BLaER1 (cell line): ENCODE data around the gene KDM3B.

ENCODE experiments used
- H3K27ac ChIP-seq: shearing (Covaris generic); formaldehyde crosslinking; 2 replicates; pipeline ENCODE4 v1.8.1; 2022
- H3K27me3 ChIP-seq: shearing (Covaris generic); formaldehyde crosslinking; 2 replicates; pipeline ENCODE4 v1.8.1; 2022
- H3K36me3 ChIP-seq: shearing (Covaris generic); formaldehyde crosslinking; 2 replicates; pipeline ENCODE4 v1.8.1; 2022
- H3K4me1 ChIP-seq: shearing (Covaris generic); formaldehyde crosslinking; 2 replicates; pipeline ENCODE4 v1.8.1; 2022
- H3K4me2 ChIP-seq: shearing (Covaris generic); formaldehyde crosslinking; 2 replicates; pipeline ENCODE4 v1.8.1; 2022
- H3K4me3 ChIP-seq: shearing (Covaris generic); formaldehyde crosslinking; 2 replicates; pipeline ENCODE4 v1.8.1; 2022
- H3K9ac ChIP-seq: shearing (Covaris generic); formaldehyde crosslinking; 2 replicates; pipeline ENCODE4 v1.8.1; 2022
- H3K9me3 ChIP-seq: shearing (Covaris generic); formaldehyde crosslinking; 2 replicates; pipeline ENCODE4 v1.8.1; 2022
- H4K20me1 ChIP-seq: shearing (Covaris generic); formaldehyde crosslinking; 2 replicates; pipeline ENCODE4 v1.8.1; 2022
- Cebpa-rat ChIP-seq: shearing (Covaris generic); IDR thresholded peaks from 2 replicates; pipeline ENCODE4 v1.8.1; 2022

KDM3B gene

GRCh38 chr5:138435943-138436342 is 83.5 kb downstream of the KDM3B start:
- Histone ChIP-seq H3K36me3 (peaks cover 67% of the 10 kb centered on the region), H3K9me3 (no peaks in the 10 kb centered on the region), H3K27ac (no peak overlapping the region), H3K9ac (no peak overlapping the region), H4K20me1 (peaks cover 17% of the 10 kb centered on the region), H3K4me2 (no peak overlapping the region), H3K4me1 (peaks cover 26% of the 10 kb centered on the region), H3K4me3 (no peak overlapping the region), H3K27me3 (no peaks in the 10 kb centered on the region)
- TF ChIP-seq Cebpa-rat, result no peak

GRCh38 chr5:138438003-138438723 is 85.7 kb downstream of the KDM3B start:
- peaks cover 17% of the 10 kb centered on the region for H4K20me1 ChIP-seq
- peak overlapping the region; percentile 70 for H3K4me3 ChIP-seq
- H3K27me3 ChIP-seq, result no peaks in the 10 kb centered on the region
- peaks cover 26% of the 10 kb centered on the region for H3K4me1 ChIP-seq
- H3K9me3 ChIP-seq, result no peaks in the 10 kb centered on the region
- peak overlapping the region; percentile 73 for H3K9ac ChIP-seq
- H3K4me2 ChIP-seq, result peak overlapping the region; percentile 89
- no peak for TF ChIP-seq Cebpa-rat
- 0 out of 2 replicates have a peak overlapping the region, but pooled peaks have one; percentile 35 for H3K27ac ChIP-seq
- peaks cover 45% of the 10 kb centered on the region for H3K36me3 ChIP-seq

- Histone ChIP-seq H3K4me3 (peak within 1 kb of the TSS; percentile 70), H3K27ac (peak within 1 kb of the TSS; percentile 35; the same call in 1 of the 2 replicates), H3K27me3 (no peaks in the 10 kb centered on the region), H3K4me1 (peaks cover 26% of the 10 kb centered on the region), H4K20me1 (peaks cover 17% of the 10 kb centered on the region), H3K4me2 (peak within 1 kb of the TSS; percentile 89), H3K9me3 (no peaks in the 10 kb centered on the region), H3K9ac (peak within 1 kb of the TSS; percentile 73), H3K36me3 (peaks cover 38% of the 10 kb centered on the region)
- no peak for TF ChIP-seq Cebpa-rat
Measured at GRCh38 chr5:138438724-138439476, 86.4 kb downstream of the KDM3B start, which contains the start of gene REEP2. REEP2 (plus strand) TSS chr5:138439057; CDS start chr5:138439209, 152 bp downstream.

- Histone ChIP-seq H4K20me1 (peaks cover 17% of the 10 kb centered on the region), H3K4me1 (peaks cover 26% of the 10 kb centered on the region), H3K4me3 (peak overlapping the region; percentile 70), H3K4me2 (peak overlapping the region; percentile 89), H3K27me3 (no peaks in the 10 kb centered on the region), H3K9me3 (no peaks in the 10 kb centered on the region), H3K27ac (peak overlapping the region; percentile 35; the same call in 1 of the 2 replicates), H3K36me3 (peaks cover 31% of the 10 kb centered on the region), H3K9ac (peak overlapping the region; percentile 73)
- no peak for TF ChIP-seq Cebpa-rat
Measured at GRCh38 chr5:138439477-138440158, 87.1 kb downstream of the KDM3B start.

- Histone ChIP-seq H3K4me1 (peaks cover 26% of the 10 kb centered on the region), H3K4me2 (peak overlapping the region; percentile 89), H3K27me3 (no peaks in the 10 kb centered on the region), H3K27ac (no peak overlapping the region), H3K36me3 (peaks cover 23% of the 10 kb centered on the region), H4K20me1 (peaks cover 17% of the 10 kb centered on the region), H3K9ac (peak overlapping the region; percentile 73; the same call in 1 of the 2 replicates), H3K9me3 (no peaks in the 10 kb centered on the region), H3K4me3 (no peak overlapping the region)
- TF ChIP-seq Cebpa-rat, result no peak
Measured at GRCh38 chr5:138440159-138441073, 87.9 kb downstream of the KDM3B start.

GRCh38 chr5:138441221-138441620 is 88.7 kb downstream of the KDM3B start:
- H4K20me1 ChIP-seq, result peaks cover 17% of the 10 kb centered on the region
- H3K27me3 ChIP-seq, result no peaks in the 10 kb centered on the region
- no peak overlapping the region for H3K4me2 ChIP-seq
- TF ChIP-seq Cebpa-rat, result no peak
- H3K36me3 ChIP-seq, result peaks cover 15% of the 10 kb centered on the region; the same call in 1 of the 2 replicates
- H3K9ac ChIP-seq, result no peak overlapping the region
- H3K4me1 ChIP-seq, result peaks cover 26% of the 10 kb centered on the region
- H3K27ac ChIP-seq, result no peak overlapping the region
- no peak overlapping the region for H3K4me3 ChIP-seq
- H3K9me3 ChIP-seq, result no peaks in the 10 kb centered on the region

GRCh38 chr5:138444078-138444773 is 91.7 kb downstream of the KDM3B start:
- no peak overlapping the region for H3K4me2 ChIP-seq
- H3K4me1 ChIP-seq, result peaks cover 11% of the 10 kb centered on the region
- TF ChIP-seq Cebpa-rat, result no peak
- H4K20me1 ChIP-seq, result no peaks in the 10 kb centered on the region
- H3K36me3 ChIP-seq, result no peaks in the 10 kb centered on the region
- H3K27ac ChIP-seq, result no peak overlapping the region
- no peaks in the 10 kb centered on the region for H3K27me3 ChIP-seq
- H3K4me3 ChIP-seq, result no peak overlapping the region
- no peak overlapping the region for H3K9ac ChIP-seq
- H3K9me3 ChIP-seq, result no peaks in the 10 kb centered on the region

GRCh38 chr5:138444774-138445546 is 92.5 kb downstream of the KDM3B start:
- peaks cover 4% of the 10 kb centered on the region for H3K4me1 ChIP-seq
- no peak for TF ChIP-seq Cebpa-rat
- no peak overlapping the region for H3K4me2 ChIP-seq
- H3K36me3 ChIP-seq, result no peaks in the 10 kb centered on the region
- no peak overlapping the region for H3K27ac ChIP-seq
- H3K9ac ChIP-seq, result no peak overlapping the region
- no peak overlapping the region for H3K4me3 ChIP-seq
- no peaks in the 10 kb centered on the region for H3K27me3 ChIP-seq
- H3K9me3 ChIP-seq, result no peaks in the 10 kb centered on the region
- H4K20me1 ChIP-seq, result no peaks in the 10 kb centered on the region
